ENCODE measurements around the gene CADM2.
"Not testable (repeated sequence)": the region's sequence is repeated elsewhere in the genome, so short reads cannot be mapped to it uniquely, and the experiment has no call there.

The CADM2 gene

DNA sequence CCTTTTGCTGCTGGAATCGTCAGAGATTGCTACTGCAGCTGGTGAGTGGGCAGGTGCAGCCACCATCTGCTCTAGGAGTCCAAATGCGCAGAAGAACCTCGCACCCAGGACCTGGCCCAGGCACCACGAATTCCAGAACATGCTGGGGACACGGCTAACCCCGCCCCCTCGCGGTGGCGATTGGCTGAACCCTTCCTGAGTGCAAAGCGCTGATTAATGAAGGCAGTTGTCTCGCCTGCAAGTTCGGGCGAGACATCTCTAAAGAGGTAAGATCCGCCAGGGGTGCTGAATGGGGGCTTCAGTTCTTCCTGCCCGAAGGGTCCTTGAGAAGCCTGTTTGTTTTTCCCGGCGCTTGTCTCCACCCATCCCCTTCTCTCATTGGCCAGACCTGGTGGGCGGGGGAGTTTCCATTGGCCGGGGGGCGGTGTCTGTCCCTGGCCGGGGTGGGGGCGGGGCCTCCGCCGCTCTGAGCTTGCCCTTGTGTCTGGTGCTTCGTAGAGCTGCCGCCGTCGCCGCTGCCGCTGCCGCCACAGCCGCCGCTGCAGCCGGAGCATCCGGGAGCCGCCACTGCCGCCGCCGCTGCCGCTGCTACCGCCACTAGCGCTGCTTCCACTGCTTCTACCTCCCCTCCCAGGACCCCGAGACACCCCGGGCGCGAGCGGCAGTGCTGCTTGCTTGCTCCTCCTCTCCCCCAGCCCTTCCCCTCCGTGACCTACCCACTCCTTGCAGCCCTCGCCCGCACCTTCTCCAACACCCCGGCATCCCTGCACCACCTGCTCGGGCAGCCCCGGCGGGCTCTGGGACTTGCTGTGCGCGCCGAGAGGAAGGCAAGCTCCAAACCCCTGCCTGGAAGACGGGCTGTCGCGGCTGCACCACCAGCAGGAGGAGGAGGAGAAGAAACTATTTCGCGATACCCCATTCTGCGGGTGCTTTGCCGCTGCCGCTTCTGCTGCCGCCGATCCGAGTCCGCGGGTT is at the start of gene CADM2:
Gene CADM2, plus strand, starts transcription at position 495 of the 975 bp plus-strand sequence.
- DNase-seq (ENCODE audit: low read depth): no peak

GRCh38 chr3:84918592-84918991 is 40.2 kb upstream of the CADM2 start:
- DNase-seq (ENCODE audit: low read depth): not testable (repeated sequence)

DNA sequence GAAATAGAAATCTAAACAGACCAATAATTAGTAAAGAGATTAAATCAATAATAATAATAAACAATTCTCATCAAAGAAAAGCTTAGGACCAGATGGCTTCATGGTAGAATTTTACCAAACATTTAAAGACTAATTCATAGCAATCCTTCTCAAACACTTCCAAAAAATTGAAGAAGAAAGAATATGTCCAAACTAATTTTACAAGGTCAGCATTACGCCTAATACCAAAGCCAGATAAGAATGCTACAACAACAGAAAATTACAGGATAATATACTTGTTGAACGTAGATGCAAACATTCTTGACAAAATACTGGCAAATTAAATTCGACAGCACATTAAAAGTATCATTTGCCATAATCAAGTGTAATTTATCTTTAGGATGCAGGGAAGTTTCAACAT is 36.1 kb upstream of the CADM2 start:
- DNase-seq (ENCODE audit: low read depth): no peak

DNA sequence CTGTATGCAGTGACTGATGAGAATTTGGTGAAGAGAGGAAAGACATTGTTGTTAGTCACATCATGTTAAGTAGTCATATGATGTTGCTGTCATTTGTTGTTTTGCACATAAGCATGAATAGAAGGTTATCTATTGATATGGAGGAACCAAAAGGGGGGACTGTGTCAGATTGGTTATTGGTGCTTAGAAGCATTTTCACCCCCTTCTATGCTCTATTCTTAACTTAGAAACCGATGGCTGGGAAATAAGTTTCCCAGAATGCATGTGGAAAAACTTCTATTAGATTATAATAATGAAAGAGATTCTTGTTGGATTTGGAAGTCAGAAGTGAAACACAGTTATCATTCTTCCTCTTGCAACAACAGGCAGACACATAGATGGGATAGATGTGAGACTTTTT is 33.2 kb upstream of the CADM2 start:
- DNase-seq (ENCODE audit: low read depth): no peak

GRCh38 chr3:84943379-84943778 is 15.4 kb upstream of the CADM2 start:
- no peak for DNase-seq (ENCODE audit: low read depth)

DNA sequence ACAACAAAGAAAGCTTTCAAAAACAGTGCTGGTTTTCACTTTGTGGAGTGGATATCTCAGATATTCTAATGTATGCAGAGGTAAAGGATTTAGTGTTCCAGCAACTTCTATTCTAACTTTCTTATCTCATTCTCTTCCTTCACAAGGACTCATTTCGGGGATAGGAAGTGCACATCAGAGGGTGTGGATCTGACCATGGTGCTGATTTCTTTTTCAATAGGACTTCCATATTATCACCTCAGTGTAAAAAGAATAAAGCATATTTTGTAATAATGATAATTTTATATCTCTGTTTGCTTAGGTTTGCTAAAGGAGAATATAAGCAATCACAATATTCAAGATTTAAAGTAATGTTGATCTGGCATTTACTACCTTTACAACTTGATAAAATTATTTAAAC is 12.5 kb upstream of the CADM2 start:
- no peak for DNase-seq (ENCODE audit: low read depth)

DNA sequence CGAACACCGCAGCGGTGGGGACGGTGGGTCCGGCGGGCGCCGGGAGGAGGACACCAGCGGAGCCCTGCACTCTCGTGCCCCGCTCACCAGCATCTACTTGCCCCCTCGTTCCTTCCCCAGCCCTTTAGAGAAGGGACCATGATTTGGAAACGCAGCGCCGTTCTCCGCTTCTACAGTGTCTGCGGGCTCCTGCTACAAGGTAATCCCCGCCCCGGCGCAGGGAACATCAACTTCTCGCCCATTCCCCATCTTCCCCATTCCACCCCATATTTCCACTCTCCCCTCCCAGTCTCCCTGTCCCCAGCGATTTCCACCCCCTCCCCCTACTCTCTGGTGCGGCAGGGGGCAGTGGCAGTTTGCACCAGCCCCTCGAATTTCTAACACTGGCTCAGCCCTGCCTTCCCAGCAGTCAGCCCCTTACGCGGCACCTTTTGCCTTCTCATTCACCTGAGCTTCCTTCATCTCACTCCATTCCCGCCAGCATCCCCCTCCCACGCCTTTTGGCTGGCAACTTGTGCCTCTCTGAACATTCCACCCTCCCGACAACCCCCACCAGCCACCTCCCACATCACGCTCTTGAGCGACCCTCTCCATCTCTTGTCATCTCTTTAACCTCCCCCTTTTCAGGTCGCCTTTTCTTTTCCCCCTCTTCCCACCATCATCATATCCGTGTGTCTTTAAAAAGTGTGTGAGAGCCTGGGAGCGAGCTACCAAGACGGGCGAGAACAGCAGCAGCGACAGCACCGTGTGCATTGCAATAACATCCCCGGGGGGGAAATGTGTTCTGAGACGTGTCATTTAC is 882 bp downstream of the CADM2 start:
- no peak for DNase-seq (ENCODE audit: low read depth)

GRCh38 chr3:84960581-84960980 is 1.8 kb downstream of the CADM2 start:
- DNase-seq (ENCODE audit: low read depth): no peak

DNA sequence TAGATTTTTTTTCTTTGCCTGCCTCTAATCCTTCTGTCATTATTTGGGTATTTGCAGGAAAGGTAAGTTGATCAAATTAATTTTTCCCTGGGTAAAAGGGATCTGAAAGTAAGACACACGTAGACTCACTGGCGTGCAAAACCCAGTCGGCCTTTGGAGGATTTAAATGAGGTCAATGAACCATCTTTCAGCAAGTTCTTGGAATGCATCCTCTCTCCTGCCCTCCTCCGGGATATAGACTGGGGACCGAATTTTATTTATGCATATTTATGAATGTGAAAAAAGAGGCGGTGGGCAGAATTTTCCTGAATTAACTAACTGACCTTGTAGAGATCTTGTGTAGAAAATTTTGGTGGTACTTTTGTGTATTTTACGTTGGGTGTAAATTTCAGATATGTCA is 2.2 kb downstream of the CADM2 start:
- DNase-seq (ENCODE audit: low read depth): no peak

- no peak for DNase-seq (ENCODE audit: low read depth)
Measured at GRCh38 chr3:84961521-84962255, 2.9 kb downstream of the CADM2 start.

- DNase-seq (ENCODE audit: low read depth): no peak
Measured at GRCh38 chr3:84962415-84962814, 3.6 kb downstream of the CADM2 start.

DNA sequence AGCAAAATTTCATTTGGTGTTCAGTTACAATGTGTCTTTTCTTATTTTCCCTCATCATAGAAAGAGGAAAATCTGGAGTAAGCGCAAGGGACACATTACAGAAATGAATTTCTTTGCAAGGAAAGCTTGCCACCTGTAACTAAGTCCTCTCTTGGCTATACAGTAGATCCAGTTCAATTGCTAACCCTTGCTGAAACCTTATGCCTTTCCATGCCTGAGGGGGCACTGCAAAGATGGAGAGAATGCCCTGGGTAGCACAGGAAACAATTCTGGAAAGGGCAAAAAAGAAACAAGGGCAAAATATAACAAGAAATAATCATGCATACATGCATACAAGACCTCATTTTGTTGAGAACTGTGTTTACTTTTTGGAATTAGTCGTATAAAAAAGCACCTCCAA is 4.3 kb downstream of the CADM2 start:
- DNase-seq (ENCODE audit: low read depth): no peak

DNA sequence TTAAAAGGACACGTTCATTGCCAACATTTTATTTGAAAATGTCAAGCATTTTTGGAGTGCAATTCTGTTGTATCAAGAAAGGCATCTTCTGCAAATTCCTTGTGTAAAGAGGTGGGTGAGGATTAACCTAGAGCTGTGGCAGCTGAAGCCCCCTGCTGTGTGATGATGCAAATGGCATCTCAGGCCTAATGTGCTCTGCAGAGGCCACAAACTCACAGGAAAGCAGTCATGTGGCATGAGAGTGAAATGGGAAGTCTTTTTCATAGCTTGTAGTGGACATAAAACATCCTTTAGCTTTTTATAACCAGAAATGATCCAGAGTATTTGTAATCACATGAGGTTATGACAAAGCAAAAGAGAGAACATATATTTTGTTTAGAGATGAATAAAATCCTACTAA is 6.4 kb downstream of the CADM2 start:
- DNase-seq (ENCODE audit: low read depth): no peak

DNA sequence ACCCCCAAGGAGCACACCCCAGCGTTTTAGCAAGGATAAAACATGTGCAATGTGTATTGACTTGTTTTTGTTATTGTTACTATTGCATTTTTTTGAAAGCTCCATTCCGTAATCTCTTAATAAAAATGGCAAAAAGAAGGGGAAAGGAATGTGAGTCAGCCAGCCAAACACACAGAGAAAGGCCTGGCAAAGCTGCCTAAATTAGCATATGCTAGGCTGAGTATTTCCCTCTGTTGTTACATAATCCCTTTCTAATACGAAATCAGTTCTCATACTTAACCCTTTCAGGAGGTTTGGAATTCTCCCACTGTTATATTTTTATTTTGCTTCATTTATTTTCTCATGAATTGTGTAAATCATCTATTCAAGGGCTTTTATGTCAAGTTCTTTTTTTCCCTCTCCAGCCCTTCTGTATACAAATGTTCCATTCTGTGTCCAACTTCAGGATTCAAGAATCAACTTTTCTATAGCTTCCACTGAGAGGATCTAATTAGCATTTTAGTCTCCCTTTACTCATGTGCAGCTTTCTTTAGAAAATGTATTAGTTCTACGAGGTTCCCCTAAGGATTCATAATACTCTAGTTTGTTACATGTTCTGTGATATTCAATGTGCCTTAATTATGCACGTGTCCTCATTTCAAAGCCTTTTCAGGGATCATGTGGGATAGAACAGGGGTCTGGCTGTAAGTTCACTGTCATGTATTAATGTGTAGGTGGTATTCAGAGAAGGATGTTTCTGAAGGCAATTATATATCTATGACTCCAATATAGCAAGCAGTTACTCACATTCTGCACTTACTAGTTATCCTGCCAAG is 9.2 kb downstream of the CADM2 start:
- DNase-seq (ENCODE audit: low read depth): no peak

GRCh38 chr3:84968701-84969235 is 10.0 kb downstream of the CADM2 start:
- no peak for DNase-seq (ENCODE audit: low read depth)

DNA sequence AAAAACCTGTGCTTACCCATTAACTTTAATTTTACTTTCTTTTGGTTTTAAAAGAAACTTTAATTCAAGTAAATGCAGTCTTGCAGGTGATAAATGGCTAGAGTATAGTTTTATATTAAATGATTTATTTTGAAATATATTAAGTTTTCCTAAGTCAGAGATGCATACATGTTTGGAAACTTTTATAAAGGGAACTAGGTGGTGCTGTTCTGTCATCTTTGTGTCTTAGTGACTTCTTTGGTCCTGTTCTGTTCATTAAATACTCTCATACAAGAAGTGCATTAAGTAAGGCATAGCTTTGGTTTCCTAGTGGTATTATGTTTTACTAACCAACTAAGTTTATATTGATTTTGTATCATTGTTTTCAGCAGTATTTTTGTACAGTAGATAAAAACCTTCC is 15.6 kb downstream of the CADM2 start:
- DNase-seq (ENCODE audit: low read depth): no peak

- DNase-seq (ENCODE audit: low read depth): no peak
Measured at GRCh38 chr3:84977021-84977420, 18.2 kb downstream of the CADM2 start.

- no peak for DNase-seq (ENCODE audit: low read depth)
Measured at GRCh38 chr3:84978843-84979242, 20.1 kb downstream of the CADM2 start.

GRCh38 chr3:84980011-84980410 is 21.2 kb downstream of the CADM2 start:
- DNase-seq (ENCODE audit: low read depth): no peak

DNA sequence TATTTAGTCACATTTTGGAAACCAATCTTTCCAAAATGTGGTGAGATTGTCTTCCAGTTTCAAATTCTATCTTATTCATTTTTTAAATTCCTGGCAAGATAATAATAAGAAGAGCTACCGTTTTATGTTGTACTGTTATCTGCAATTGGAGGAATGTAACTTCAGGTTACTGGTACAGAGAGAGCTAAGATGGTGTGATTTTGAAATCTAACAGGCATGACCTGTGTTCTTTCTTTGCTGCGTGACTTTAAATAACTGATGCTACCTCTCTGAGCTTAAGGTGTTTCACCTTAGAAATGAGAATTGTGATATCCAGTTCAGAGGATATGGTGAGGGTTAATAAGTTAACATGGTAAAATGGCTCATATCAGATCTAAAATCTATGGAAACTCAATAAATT is 21.7 kb downstream of the CADM2 start:
- no peak for DNase-seq (ENCODE audit: low read depth)

DNA sequence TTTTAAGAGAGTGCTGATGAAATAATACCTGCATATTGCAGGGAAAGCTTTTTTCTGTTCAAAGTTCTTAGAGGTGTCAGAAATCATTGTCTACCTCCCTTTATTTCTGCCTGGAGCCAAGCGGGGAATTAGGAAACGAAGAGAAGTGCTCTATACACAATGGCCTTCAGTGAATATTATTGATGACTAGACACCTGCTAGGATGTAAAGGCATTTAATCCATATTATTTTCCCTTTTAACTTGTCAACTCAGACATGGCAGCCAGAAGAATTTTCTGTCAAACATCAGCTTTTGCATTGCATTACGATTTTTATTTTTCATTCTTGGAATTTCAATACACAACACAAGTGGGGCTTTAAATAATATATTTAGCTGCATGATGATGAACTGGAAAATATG is 24.7 kb downstream of the CADM2 start:
- DNase-seq (ENCODE audit: low read depth): no peak
